SK-N-SH (cell line): ENCODE data around the gene MRAP. TPM values are rescaled to one million over a fixed set of nuclear protein-coding genes. Genes with fewer than 3 reads are reported as not detected.

ENCODE experiments used
- CTCF ChIA-PET: fragments of 300-600, 350-600 bp; formaldehyde crosslinking; extraction: SDS; loops from one replicate; lab custom pipeline; 2021; lab: Yijun Ruan, JAX
- POLR2A ChIA-PET: fragments of 350-600 bp; sonication (Branson Sonifier 250); formaldehyde crosslinking; extraction: SDS; loops from one replicate; lab custom pipeline; 2020; ENCODE audit warnings: antibody characterized with exemption, inconsistent platforms; lab: Yijun Ruan, JAX
- DNase-seq: peaks from one replicate; pipeline ENCODE4 v3.0.0; 2012
- H2AFZ ChIP-seq: fragments of 200-600 bp; sonication (generic); 2 replicates; pipeline ENCODE4 v1.8.1; 2016; ENCODE audit warnings: antibody characterized with exemption, mild to moderate bottlenecking, low read depth
- H3F3A ChIP-seq: fragments of 200-600 bp; sonication (generic); replicated peaks from 2 replicates; pipeline ENCODE3; 2016; ENCODE audit warnings: antibody characterized with exemption, mild to moderate bottlenecking; ENCODE audit not compliant: insufficient read depth
- H3K27ac ChIP-seq, 2 experiments: fragments of 200-500 bp in 1 of 2; fragments of 200-600 bp in 1 of 2; sonication (Bioruptor generic) in 1 of 2; sonication (generic), shearing (Covaris generic) in 1 of 2; 2 replicates each; pipeline versions ENCODE4 v1.5.1 to v1.6.1; 2014 to 2016; ENCODE audit warnings: low read depth in 2 of 2, inconsistent platforms in 1 of 2, low read length in 1 of 2, mild to moderate bottlenecking in 1 of 2, mixed read lengths in 1 of 2
- H3K27me3 ChIP-seq: fragments of 200-600 bp; sonication (generic), shearing (Covaris generic); 2 replicates; pipeline ENCODE4 v1.6.1; 2016; ENCODE audit warnings: mixed run types; ENCODE audit not compliant: insufficient read depth
- H3K36me3 ChIP-seq, 2 experiments: fragments of 200-500 bp in 1 of 2; fragments of 200-600 bp in 1 of 2; sonication (Bioruptor generic) in 1 of 2; sonication (generic) in 1 of 2; replicated peaks in 1 of 2; 2 replicates each; pipeline versions ENCODE3 to v1.5.1; 2014 to 2016; ENCODE audit warnings: low read length in 1 of 2, mild to moderate bottlenecking in 1 of 2; ENCODE audit not compliant: insufficient read depth in 2 of 2, control insufficient read depth in 1 of 2
- H3K4me1 ChIP-seq, 2 experiments: fragments of 200-500 bp in 1 of 2; fragments of 200-600 bp in 1 of 2; sonication (Bioruptor generic) in 1 of 2; sonication (generic), shearing (Covaris generic) in 1 of 2; 2 replicates each; pipeline versions ENCODE4 v1.5.1 to v1.6.1; 2014 to 2016; ENCODE audit warnings: low read depth in 1 of 2, low read length in 1 of 2, mixed run types in 1 of 2; ENCODE audit not compliant: insufficient read depth in 2 of 2, control insufficient read depth in 1 of 2
- H3K4me2 ChIP-seq: fragments of 200-600 bp; sonication (generic), shearing (Covaris generic); 2 replicates; pipeline ENCODE4 v1.6.1; 2017; ENCODE audit warnings: mixed run types
- H3K4me3 ChIP-seq, 2 experiments: fragments of 200-500 bp in 1 of 2; fragments of 200-600 bp in 1 of 2; sonication (Bioruptor generic) in 1 of 2; sonication (generic), shearing (Covaris generic) in 1 of 2; 2 replicates each; pipeline versions ENCODE4 v1.5.1 to v1.8.1; 2014 to 2016; ENCODE audit warnings: low read depth in 2 of 2, inconsistent platforms in 1 of 2, low read length in 1 of 2, mild to moderate bottlenecking in 1 of 2, mixed read lengths in 1 of 2, moderate library complexity in 1 of 2
- H3K79me2 ChIP-seq: fragments of 200-600 bp; sonication (generic); 2 replicates; pipeline ENCODE4 v1.8.1; 2017; ENCODE audit warnings: mild to moderate bottlenecking; ENCODE audit not compliant: insufficient read depth
- H3K9ac ChIP-seq: fragments of 200-600 bp; sonication (generic); 2 replicates; pipeline ENCODE4 v1.6.1; 2017; ENCODE audit warnings: mixed run types
- H3K9me2 ChIP-seq: fragments of 200-600 bp; sonication (generic); 2 replicates; pipeline ENCODE4 v1.6.1; 2017; ENCODE audit warnings: mixed run types
- H3K9me3 ChIP-seq: fragments of 200-600 bp; sonication (generic); 2 replicates; pipeline ENCODE4 v1.6.1; 2017; ENCODE audit warnings: mixed run types, mild to moderate bottlenecking, moderate library complexity
- H4K20me1 ChIP-seq: fragments of 200-600 bp; sonication (generic); 2 replicates; pipeline ENCODE4 v1.6.1; 2017; ENCODE audit warnings: mild to moderate bottlenecking, mixed run types; ENCODE audit not compliant: insufficient read depth
- CTCF ChIP-seq: fragments of 200-600 bp; sonication (generic); IDR thresholded peaks from 2 replicates; pipeline ENCODE4 v1.6.1; 2017; ENCODE audit warnings: antibody characterized with exemption, mild to moderate bottlenecking, moderate library complexity
- EZH2phosphoT487 ChIP-seq: fragments of 200-600 bp; sonication (generic); IDR thresholded peaks from 2 replicates; pipeline ENCODE4 v1.6.1; 2017; ENCODE audit warnings: low read depth, mixed run types, mild to moderate bottlenecking, antibody characterized with exemption, moderate library complexity, borderline replicate concordance
- FOSL2 ChIP-seq: IDR thresholded peaks from 2 replicates; pipeline ENCODE4 v1.4.0; 2012; ENCODE audit warnings: low read depth, mild to moderate bottlenecking, moderate library complexity, borderline replicate concordance
- FOXM1 ChIP-seq: IDR thresholded peaks from 2 replicates; pipeline ENCODE4 v1.4.0; 2012; ENCODE audit warnings: low read depth, mild to moderate bottlenecking
- MEF2A ChIP-seq: IDR thresholded peaks from 2 replicates; pipeline ENCODE4 v1.4.0; 2012; ENCODE audit warnings: low read depth, borderline replicate concordance
- MXI1 ChIP-seq: IDR thresholded peaks from 2 replicates; pipeline ENCODE4 v1.6.1; 2012; ENCODE audit warnings: mild to moderate bottlenecking, low read depth, low read length, improper control_type of control experiment
- NFIC ChIP-seq: IDR thresholded peaks from 2 replicates; pipeline ENCODE4 v1.4.0; 2012; ENCODE audit warnings: borderline replicate concordance
- USF1 ChIP-seq: IDR thresholded peaks from 2 replicates; pipeline ENCODE4 v1.4.0; 2012; ENCODE audit warnings: low read depth, borderline replicate concordance
- WGBS: methylation state at CpG from one replicate; pipeline ENCODE4 v1.1.6; 2017; ENCODE audit warnings: low lambda C conversion rate; 5-methylcytosine and 5-hydroxymethylcytosine counted together
- polyA plus RNA-seq, 3 experiments: library from polyadenylated mRNA; depleted of rRNA; stranded (reverse); fragments of >200 nt; gene quantifications; 2 replicates each; pipeline ENCODE4 v1.2.3, GENCODE V29; 2012

Gene MRAP
- polyA plus RNA-seq, 1 of the 3 experiments (the other 2 are of a cell fraction), result not detected

GRCh38 chr21:32304998-32305397, 6.3 kb downstream of the MRAP start:
- H3K79me2 ChIP-seq, result no peaks in the 10 kb centered on the region
- no peaks in the 10 kb centered on the region for H3K9me3 ChIP-seq
- H2AFZ ChIP-seq, result no peak overlapping the region
- no peak overlapping the region for H3K9ac ChIP-seq
- WGBS, result 98% methylated on average over 7 of the region's 7 CpGs
- no peaks in the 10 kb centered on the region for H4K20me1 ChIP-seq
- H3K9me2 ChIP-seq, result no peaks in the 10 kb centered on the region
- H3K36me3 ChIP-seq, result peaks cover 14 to 43% of the 10 kb centered on the region in 2 experiments
- TF ChIP-seq FOSL2, result no peak
- no peak for TF ChIP-seq USF1
- TF ChIP-seq EZH2phosphoT487, result no peak
- no peak for TF ChIP-seq NFIC
- no peak for TF ChIP-seq FOXM1
- CTCF ChIA-PET, result no interaction called here
- no peaks in the 10 kb centered on the region for H3K4me1 ChIP-seq
- no peaks in the 10 kb centered on the region for H3F3A ChIP-seq
- H3K4me2 ChIP-seq, result no peak overlapping the region
- no peak overlapping the region for H3K4me3 ChIP-seq
- POLR2A ChIA-PET, result no interaction called here
- no peak for DNase-seq
- H3K27me3 ChIP-seq, result no peaks in the 10 kb centered on the region
- no peak overlapping the region for H3K27ac ChIP-seq

DNA sequence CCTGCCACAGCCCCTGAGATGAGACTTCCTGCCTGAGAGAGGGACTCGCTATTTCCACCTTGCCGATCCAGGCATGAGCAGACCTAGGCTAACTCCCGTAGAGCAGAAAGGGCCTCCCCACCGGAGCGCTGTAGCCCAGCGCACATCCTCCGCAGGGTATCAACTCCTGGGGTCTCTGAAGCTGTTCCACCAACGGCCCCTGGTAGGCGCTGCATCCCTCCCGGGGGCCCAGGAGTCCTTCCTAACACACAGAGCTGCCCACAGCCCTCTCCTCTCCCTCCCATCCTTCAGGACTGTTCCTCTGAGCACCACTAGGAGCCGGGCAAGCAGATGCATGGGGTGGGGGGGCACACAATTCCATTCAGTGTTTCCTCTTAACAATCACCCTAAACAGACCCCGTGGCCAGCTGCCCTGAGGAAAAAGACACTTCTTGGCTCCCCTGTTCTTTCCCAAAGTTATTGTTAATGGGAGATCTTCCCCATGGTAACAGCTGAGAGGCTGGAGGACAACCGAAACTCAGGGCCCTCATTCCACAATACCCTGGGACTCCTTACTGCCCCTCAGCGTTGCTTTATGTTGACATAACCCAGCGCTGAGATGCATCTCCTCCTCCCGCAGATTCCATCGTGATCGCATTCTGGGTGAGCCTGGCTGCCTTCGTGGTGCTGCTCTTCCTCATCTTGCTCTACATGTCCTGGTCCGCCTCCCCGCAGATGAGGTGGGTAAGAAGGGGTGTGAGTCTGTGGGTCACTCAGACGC, 7.5 kb downstream of the MRAP start:
- Histone ChIP-seq H3K27me3 (no peaks in the 10 kb centered on the region), H3K9me3 (no peaks in the 10 kb centered on the region), H3F3A (no peaks in the 10 kb centered on the region), H2AFZ (no peak overlapping the region), H3K79me2 (no peaks in the 10 kb centered on the region), H4K20me1 (no peaks in the 10 kb centered on the region), H3K27ac (no peak overlapping the region), H3K9ac (no peak overlapping the region), H3K9me2 (no peaks in the 10 kb centered on the region)
- ChIA-PET CTCF (interaction anchor here (0.6 kb wide), 1 partner anchor 16 kb away, joined by 3 read pairs; no protein-coding TSS in a partner anchor), POLR2A (no interaction called here)
- DNase-seq, result peak; percentile 49
- TF ChIP-seq MEF2A (no peak), CTCF (peak; percentile 32), MXI1 (no peak)
- TF ChIP-seq, all 33 proteins: peak for 1
- H3K36me3 ChIP-seq, result peaks cover 15 to 35% of the 10 kb centered on the region in 2 experiments
- H3K4me2 ChIP-seq, result no peak overlapping the region
- H3K4me1 ChIP-seq, result no peaks in the 10 kb centered on the region
- 91% methylated on average over 17 of the region's 22 CpGs for WGBS
- no peak overlapping the region for H3K4me3 ChIP-seq
